GM12878 (cell line): ENCODE data around the gene LYG2. TPM values are rescaled to one million over a fixed set of nuclear protein-coding genes. Genes with fewer than 3 reads are reported as not detected.

Source experiments
- ATAC-seq: fragments of 200-7000 bp; cut with Tn5 transposase; 3 replicates; pipeline ENCODE4 v1.9.1; 2020; ENCODE audit warnings: mild to moderate bottlenecking, moderate library complexity
- Bru-seq: library from RNA; stranded (reverse); fragments of 400-500 nt; gene quantifications from one replicate; lab custom pipeline; 2021; lab: Mats Ljungman, UMichigan
- BruChase-seq, 2 experiments: library from RNA; stranded (reverse); fragments of 400-500 nt; gene quantifications; one replicate each; lab custom pipeline; 2021; lab: Mats Ljungman, UMichigan
- BruUV-seq: library from RNA; stranded (reverse); fragments of 400-500 nt; replicated peaks from 2 replicates; lab custom pipeline; 2021; lab: Mats Ljungman, UMichigan
- CTCF ChIA-PET: fragments of 300-600 bp; sonication (Branson Sonifier 250); formaldehyde crosslinking; extraction: SDS; loops from one replicate; lab custom pipeline; 2021; ENCODE audit warnings: inconsistent platforms; lab: Yijun Ruan, JAX
- POLR2A ChIA-PET: fragments of 350-600 bp; formaldehyde crosslinking; extraction: SDS; loops from one replicate; lab custom pipeline; 2021; ENCODE audit warnings: inconsistent platforms; lab: Charles Lee
- RAD21 ChIA-PET: fragments of 300-600 bp; sonication (Branson Sonifier 250); formaldehyde crosslinking; loops from one replicate; lab custom pipeline; 2023; ENCODE audit warnings: antibody characterized with exemption; ENCODE audit not compliant: unreplicated experiment; lab: Charles Lee
- SMC1A ChIA-PET: fragments of 300-600 bp; sonication (Branson Sonifier 250); formaldehyde crosslinking; loops from one replicate; lab custom pipeline; 2023; ENCODE audit not compliant: unreplicated experiment, uncharacterized antibody; lab: Charles Lee
- DNase-seq: peaks from one replicate; pipeline ENCODE4 v3.0.0-alpha.2; 2011; ENCODE audit warnings: low read depth, low spot score
- FAIRE-seq: peaks from 3 replicates; lab custom pipeline; 2011; peaks lifted over from hg19 to GRCh38; lab: Jason Lieb, UNC
- H2AFZ ChIP-seq: 2 replicates; pipeline ENCODE4 v1.6.0; 2011; ENCODE audit warnings: low read depth, low read length, control low read depth; ENCODE audit not compliant: control insufficient read depth
- H3K27ac ChIP-seq: 2 replicates; pipeline ENCODE4 v1.5.1; 2011; ENCODE audit warnings: control low read depth; ENCODE audit not compliant: control insufficient read depth, insufficient read depth
- H3K27me3 ChIP-seq, 2 experiments: replicated peaks in 1 of 2; 2 replicates each; pipeline versions ENCODE4 v1.6.0 to v1.6.1; 2011; ENCODE audit warnings: low read length in 1 of 2; ENCODE audit not compliant: control insufficient read depth in 2 of 2, insufficient read depth in 2 of 2
- H3K36me3 ChIP-seq, 2 experiments: 2 replicates each; pipeline ENCODE4 v1.5.1; 2011; ENCODE audit warnings: low read length in 1 of 2; ENCODE audit not compliant: control insufficient read depth in 2 of 2, insufficient read depth in 2 of 2
- H3K4me1 ChIP-seq: 2 replicates; pipeline ENCODE4 v1.6.1; 2011; ENCODE audit warnings: mild to moderate bottlenecking, low read length, moderate library complexity, mixed read lengths; ENCODE audit not compliant: control insufficient read depth, insufficient read depth
- H3K4me2 ChIP-seq: 2 replicates; pipeline ENCODE4 v1.6.0; 2011; ENCODE audit warnings: control low read depth; ENCODE audit not compliant: control insufficient read depth, insufficient read depth
- H3K4me3 ChIP-seq: fragments of 200-600 bp; sonication (generic); 2 replicates; pipeline ENCODE4 v1.5.1; 2016
- H3K79me2 ChIP-seq: 2 replicates; pipeline ENCODE4 v1.6.0; 2011; ENCODE audit warnings: low read length; ENCODE audit not compliant: control insufficient read depth, insufficient read depth
- H3K9ac ChIP-seq: 2 replicates; pipeline ENCODE4 v1.8.0; 2011; ENCODE audit warnings: low read length, control low read depth, mixed read lengths; ENCODE audit not compliant: control insufficient read depth, insufficient read depth
- H3K9me3 ChIP-seq: replicated peaks from 3 replicates; pipeline ENCODE4 v1.5.1; 2011; ENCODE audit warnings: mild to moderate bottlenecking, low read length; ENCODE audit not compliant: control insufficient read depth, insufficient read depth
- H4K20me1 ChIP-seq: 2 replicates; pipeline ENCODE4 v1.6.0; 2011; ENCODE audit not compliant: control insufficient read depth, insufficient read depth
- CHD1 ChIP-seq: IDR thresholded peaks from 2 replicates; pipeline ENCODE4 v1.6.1; 2012; ENCODE audit warnings: low read depth, low read length, improper control_type of control experiment
- ELK1 ChIP-seq: IDR thresholded peaks from 2 replicates; pipeline ENCODE4 v1.6.1; 2012; ENCODE audit warnings: low read depth, low read length, improper control_type of control experiment
- EZH2 ChIP-seq: IDR thresholded peaks from 2 replicates; pipeline ENCODE4 v1.6.1; 2012; ENCODE audit warnings: low read depth, mild to moderate bottlenecking, control low read depth, inconsistent platforms, low read length, borderline replicate concordance; ENCODE audit not compliant: control insufficient read depth
- FOS ChIP-seq: IDR thresholded peaks from 3 replicates; pipeline ENCODE4 v1.6.1; 2011; ENCODE audit warnings: borderline replicate concordance; ENCODE audit not compliant: insufficient read length; ENCODE audit errors: extremely low read depth
- FOXK2 ChIP-seq: fragments of 450-650 bp; IDR thresholded peaks from 2 replicates; pipeline ENCODE4 v1.6.1; 2017; ENCODE audit warnings: mild to moderate bottlenecking, moderate library complexity
- HDAC6 ChIP-seq: fragments of 200-600 bp; sonication (generic); IDR thresholded peaks from one replicate; pipeline ENCODE4 v1.8.0; 2017; ENCODE audit warnings: antibody characterized with exemption; ENCODE audit not compliant: unreplicated experiment
- MYC ChIP-seq: IDR thresholded peaks from 2 replicates; pipeline ENCODE4 v1.6.1; 2011; ENCODE audit warnings: mild to moderate bottlenecking, low read length, moderate library complexity, inconsistent platforms; ENCODE audit not compliant: insufficient read depth, insufficient replicate concordance, insufficient read length, severe bottlenecking
- NBN ChIP-seq: fragments of 450-650 bp; IDR thresholded peaks from 2 replicates; pipeline ENCODE4 v1.6.1; 2016
- NFXL1 ChIP-seq: fragments of 450-650 bp; IDR thresholded peaks from 2 replicates; pipeline ENCODE4 v1.6.1; 2017; ENCODE audit warnings: antibody characterized with exemption, mild to moderate bottlenecking, borderline replicate concordance
- NRF1 ChIP-seq: conservative IDR thresholded peaks from 2 replicates; pipeline ENCODE4 v1.6.1; 2011; ENCODE audit warnings: mild to moderate bottlenecking, low read depth, low read length, improper control_type of control experiment
- SMAD1 ChIP-seq: fragments of 450-650 bp; IDR thresholded peaks from 2 replicates; pipeline ENCODE4 v1.6.1; 2018; ENCODE audit warnings: mild to moderate bottlenecking, low read depth; ENCODE audit not compliant: partially characterized antibody
- TCF3 ChIP-seq: IDR thresholded peaks from 2 replicates; pipeline ENCODE4 v1.6.1; 2012; ENCODE audit warnings: low read depth, mild to moderate bottlenecking, low read length, borderline replicate concordance; ENCODE audit not compliant: insufficient read depth
- TCF7 ChIP-seq: IDR thresholded peaks from 2 replicates; pipeline ENCODE4 v1.6.1; 2014; ENCODE audit warnings: antibody characterized with exemption, borderline replicate concordance
- YBX1 ChIP-seq: fragments of 450-650 bp; IDR thresholded peaks from 2 replicates; pipeline ENCODE4 v1.6.1; 2016; ENCODE audit warnings: antibody characterized with exemption
- YY1 ChIP-seq: IDR thresholded peaks from 2 replicates; pipeline ENCODE4 v1.6.1; 2011; ENCODE audit warnings: low read depth, mild to moderate bottlenecking, low read length
- WGBS: methylation state at CpG from one replicate; pipeline ENCODE4 v1.1.6; 2016; ENCODE audit warnings: low lambda C conversion rate; ENCODE audit not compliant: insufficient replicate concordance, insufficient coverage; ENCODE audit errors: missing lambda C conversion rate; 5-methylcytosine and 5-hydroxymethylcytosine counted together
- in situ Hi-C: fragments of 300-500 bp; cut with MboI; formaldehyde crosslinking; loops from 9 replicates; pipeline ENCODE4 v1.14.3; 2018; ENCODE audit warnings: mixed read lengths
- intact Hi-C: fragments of 100-400 bp; cut with micrococcal nuclease; formaldehyde crosslinking; loops from one replicate; pipeline ENCODE4 v1.14.2; 2022; ENCODE audit not compliant: unreplicated experiment
- long read RNA-seq, 2 experiments: library from polyadenylated mRNA; unstranded; transcript quantifications; one replicate each; pipeline ENCODE4 v2.0.0, GENCODE V29; 2019 to 2020
- polyA minus RNA-seq, 3 experiments: library from RNA; depleted of rRNA, polyadenylated mRNA; stranded (reverse); fragments of >200 nt; gene quantifications; 2 replicates each; pipeline ENCODE4 v1.2.3, GENCODE V29; 2011
- polyA plus RNA-seq, 11 experiments: library from polyadenylated mRNA; depleted of rRNA in 4 of 11; unstranded in 6 of 11; stranded (reverse) in 5 of 11; fragments of >200 nt; fragmentation: Nextera tagmentation in 4 of 11; fragmentation: Illumina TruSeq in 1 of 11; extraction: Ambion mirVana in 4 of 11; extraction: Trizol in 1 of 11; gene quantifications; 1 replicate in 1 of 11; 2 replicates in 10 of 11; pipeline versions ENCODE4 v1.2.1 to v1.2.3, GENCODE V29; 2011 to 2016; ENCODE audit warnings: inconsistent platforms in 2 of 11, missing spikeins in 2 of 11, low read depth in 1 of 11
- total RNA-seq, 4 experiments: library from RNA; depleted of rRNA in 3 of 4; stranded (reverse); fragments of >200 nt in 3 of 4; fragmentation: Illumina TruSeq in 1 of 4; extraction: Trizol in 1 of 4; gene quantifications; 2 replicates each; pipeline versions ENCODE4 v1.2.1 to v1.2.3, GENCODE V29; 2013 to 2021
- TF ChIP-seq, protein P1 (sequence below): IDR thresholded peaks from 2 replicates; pipeline ENCODE4 v1.6.1; 2012; ENCODE audit warnings: mild to moderate bottlenecking, low read depth, low read length

Gene LYG2
- total RNA-seq (2013; cell fraction: nucleolus; rRNA removed), result not detected in 2 replicates
- total RNA-seq (2014; rRNA removed) (not detected in 2 replicates), total RNA-seq (2014; rRNA removed; fragmentation: Illumina TruSeq; extraction: Trizol) (not detected in 2 replicates), total RNA-seq (2021) (not detected in 2 replicates), polyA plus RNA-seq (2011; rRNA removed) (not detected in 2 replicates), polyA plus RNA-seq (2014; fragmentation: Illumina TruSeq; extraction: Trizol) (0.30 TPM in 1 of 2 replicates, not detected in the other), polyA plus RNA-seq (2014; fragmentation: Nextera tagmentation; extraction: Ambion mirVana) (under 1 TPM; 0.11 to 0.23 TPM), polyA plus RNA-seq (2014; rRNA removed) (not detected in 2 replicates), polyA plus RNA-seq (2016; fragmentation: Nextera tagmentation; extraction: Ambion mirVana) (under 1 TPM; 0.51 to 0.95 TPM), polyA minus RNA-seq (2011; rRNA and poly(A)+ RNA removed) (not detected in 2 replicates), Bru-seq, nascent RNA (percentile 4 among the genes with signal in this experiment), BruChase-seq, experiment 1, labeled RNA remaining after a 6-hour chase (percentile 14 among the genes with signal in this experiment), BruChase-seq, experiment 2, labeled RNA remaining after a 2-hour chase (percentile 16 among the genes with signal in this experiment)
- not detected for polyA plus RNA-seq (2011; ENCODE audit: low read depth)
- polyA plus RNA-seq (2011; cell fraction: cytosol; rRNA removed), result not detected in 2 replicates
- not detected in 2 replicates for polyA plus RNA-seq (2011; cell fraction: nucleus; rRNA removed)
- polyA plus RNA-seq (2012), result not detected in 2 replicates
- polyA minus RNA-seq (2011; cell fraction: cytosol; rRNA and poly(A)+ RNA removed), result not detected in 2 replicates
- not detected in 2 replicates for polyA minus RNA-seq (2011; cell fraction: nucleus; rRNA and poly(A)+ RNA removed)
- long read RNA-seq, experiment 1, result 0 reads
- long read RNA-seq, experiment 2, result 0 reads

GRCh38 chr2:99255491-99256318 lies at the start of gene LYG2:
TSS of gene LYG2 (minus strand) at chr2:99255666. CDS start at chr2:99254260, 1,406 bp downstream.
- 36% methylated on average over 7 of the region's 7 CpGs for WGBS
- H3K27me3 ChIP-seq, result no peaks in the 10 kb centered on the region
- H3K9ac ChIP-seq, result no peak within 1 kb of the TSS
- FAIRE-seq, result no peak
- ChIA-PET SMC1A (no interaction called here), RAD21 (no interaction called here), POLR2A (no interaction called here), CTCF (no interaction called here)
- no peaks in the 10 kb centered on the region for H3K4me1 ChIP-seq
- H3K36me3 ChIP-seq, result no peaks in the 10 kb centered on the region
- H3K4me2 ChIP-seq, result no peak within 1 kb of the TSS
- no peaks in the 10 kb centered on the region for H3K9me3 ChIP-seq
- H3K27ac ChIP-seq, result no peak within 1 kb of the TSS
- ATAC-seq, result no peak
- no peaks in the 10 kb centered on the region for H4K20me1 ChIP-seq
- no peak for DNase-seq
- H3K79me2 ChIP-seq, result no peaks in the 10 kb centered on the region
- in situ Hi-C loops, result no loop called here
- no peak within 1 kb of the TSS for H2AFZ ChIP-seq
- no peak within 1 kb of the TSS for H3K4me3 ChIP-seq
- intact Hi-C loops, result no loop called here
- no TSS peak for BruUV-seq
- TF ChIP-seq TCF3, result no peak
- TF ChIP-seq FOXK2, result no peak
- TF ChIP-seq HDAC6, result no peak
- TF ChIP-seq YBX1, result no peak
- TF ChIP-seq NRF1, result no peak
- TF ChIP-seq ELK1, result no peak
- no peak for TF ChIP-seq CHD1
- TF ChIP-seq TCF7, result no peak
- no peak for TF ChIP-seq EZH2
- no peak for TF ChIP-seq MYC
- TF ChIP-seq NBN, result no peak
- no peak for TF ChIP-seq NFXL1
- no peak for TF ChIP-seq YY1
- no peak for TF ChIP-seq SMAD1
- TF ChIP-seq, protein P1, sequence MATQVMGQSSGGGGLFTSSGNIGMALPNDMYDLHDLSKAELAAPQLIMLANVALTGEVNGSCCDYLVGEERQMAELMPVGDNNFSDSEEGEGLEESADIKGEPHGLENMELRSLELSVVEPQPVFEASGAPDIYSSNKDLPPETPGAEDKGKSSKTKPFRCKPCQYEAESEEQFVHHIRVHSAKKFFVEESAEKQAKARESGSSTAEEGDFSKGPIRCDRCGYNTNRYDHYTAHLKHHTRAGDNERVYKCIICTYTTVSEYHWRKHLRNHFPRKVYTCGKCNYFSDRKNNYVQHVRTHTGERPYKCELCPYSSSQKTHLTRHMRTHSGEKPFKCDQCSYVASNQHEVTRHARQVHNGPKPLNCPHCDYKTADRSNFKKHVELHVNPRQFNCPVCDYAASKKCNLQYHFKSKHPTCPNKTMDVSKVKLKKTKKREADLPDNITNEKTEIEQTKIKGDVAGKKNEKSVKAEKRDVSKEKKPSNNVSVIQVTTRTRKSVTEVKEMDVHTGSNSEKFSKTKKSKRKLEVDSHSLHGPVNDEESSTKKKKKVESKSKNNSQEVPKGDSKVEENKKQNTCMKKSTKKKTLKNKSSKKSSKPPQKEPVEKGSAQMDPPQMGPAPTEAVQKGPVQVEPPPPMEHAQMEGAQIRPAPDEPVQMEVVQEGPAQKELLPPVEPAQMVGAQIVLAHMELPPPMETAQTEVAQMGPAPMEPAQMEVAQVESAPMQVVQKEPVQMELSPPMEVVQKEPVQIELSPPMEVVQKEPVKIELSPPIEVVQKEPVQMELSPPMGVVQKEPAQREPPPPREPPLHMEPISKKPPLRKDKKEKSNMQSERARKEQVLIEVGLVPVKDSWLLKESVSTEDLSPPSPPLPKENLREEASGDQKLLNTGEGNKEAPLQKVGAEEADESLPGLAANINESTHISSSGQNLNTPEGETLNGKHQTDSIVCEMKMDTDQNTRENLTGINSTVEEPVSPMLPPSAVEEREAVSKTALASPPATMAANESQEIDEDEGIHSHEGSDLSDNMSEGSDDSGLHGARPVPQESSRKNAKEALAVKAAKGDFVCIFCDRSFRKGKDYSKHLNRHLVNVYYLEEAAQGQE, result no peak
- no peak for TF ChIP-seq FOS
